ENCODE data around the gene AOPEP.

Gene AOPEP

DNA sequence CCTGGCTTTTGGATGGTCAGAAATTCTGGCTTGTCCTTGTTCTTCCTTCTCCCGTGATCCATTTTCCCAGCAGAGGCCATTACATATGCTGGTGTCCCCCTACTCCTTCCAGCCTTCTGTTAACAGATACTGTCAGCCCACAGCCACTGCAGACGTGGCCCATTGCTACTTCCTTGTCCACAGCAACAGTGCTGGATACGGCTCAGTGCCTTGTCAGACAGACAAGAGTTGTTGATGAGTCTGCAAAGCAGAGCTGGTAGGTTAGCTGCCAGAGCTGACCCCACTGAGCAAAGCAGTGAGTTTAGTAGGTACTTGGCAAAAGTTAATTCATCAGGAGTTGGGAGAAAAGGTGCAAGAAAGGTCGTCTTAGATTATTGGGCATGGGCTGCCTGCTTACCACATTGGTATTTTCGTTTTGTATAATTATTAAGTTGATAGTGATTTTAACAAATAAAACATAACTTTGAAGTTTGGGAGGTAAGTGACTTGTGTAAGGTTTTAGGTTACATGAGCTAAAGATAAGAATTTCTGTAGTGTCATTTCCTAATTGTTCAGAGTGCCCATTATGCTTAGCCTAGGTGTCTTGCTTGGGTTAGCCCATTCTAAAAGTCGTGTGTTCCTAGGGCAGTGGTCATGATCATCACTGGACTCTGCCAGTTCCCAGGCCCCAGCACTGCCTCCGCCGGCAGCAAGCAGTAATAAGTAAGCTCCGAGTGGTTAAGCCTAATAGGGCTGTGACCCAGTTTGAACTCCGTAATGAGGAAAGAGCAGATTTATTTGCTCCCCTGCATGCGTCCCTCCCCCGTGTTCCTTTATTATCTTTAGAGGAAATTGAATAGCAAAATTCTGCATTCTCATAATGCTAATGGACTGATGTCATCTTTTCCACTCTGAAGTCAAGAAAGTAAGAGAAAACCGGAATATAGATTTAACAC, 299.0 kb downstream of the AOPEP start (continued):
- TF ChIP-seq, protein P1, sequence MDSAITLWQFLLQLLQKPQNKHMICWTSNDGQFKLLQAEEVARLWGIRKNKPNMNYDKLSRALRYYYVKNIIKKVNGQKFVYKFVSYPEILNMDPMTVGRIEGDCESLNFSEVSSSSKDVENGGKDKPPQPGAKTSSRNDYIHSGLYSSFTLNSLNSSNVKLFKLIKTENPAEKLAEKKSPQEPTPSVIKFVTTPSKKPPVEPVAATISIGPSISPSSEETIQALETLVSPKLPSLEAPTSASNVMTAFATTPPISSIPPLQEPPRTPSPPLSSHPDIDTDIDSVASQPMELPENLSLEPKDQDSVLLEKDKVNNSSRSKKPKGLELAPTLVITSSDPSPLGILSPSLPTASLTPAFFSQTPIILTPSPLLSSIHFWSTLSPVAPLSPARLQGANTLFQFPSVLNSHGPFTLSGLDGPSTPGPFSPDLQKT (IDR thresholded peaks at IDR 0.05; ENCODE audit: borderline replicate concordance, low read depth, low read length): no peak
- TF ChIP-seq ZNF311 (tag by site-specific recombination; IDR thresholded peaks at IDR 0.05; ENCODE audit: borderline replicate concordance) (no peak), ZNF146 (tag by site-specific recombination; IDR thresholded peaks at IDR 0.05) (no peak), WT1 (tag by site-specific recombination; IDR thresholded peaks at IDR 0.05) (peak; percentile 81), ZFP69B (tag by site-specific recombination; IDR thresholded peaks at IDR 0.05) (no peak), ZNF221 (tag by site-specific recombination; IDR thresholded peaks at IDR 0.05; ENCODE audit: borderline replicate concordance) (no peak), ZNF10 (tag by site-specific recombination; IDR thresholded peaks at IDR 0.05) (no peak), ZNF391 (tag by site-specific recombination; IDR thresholded peaks at IDR 0.05; ENCODE audit: borderline replicate concordance, low read depth) (no peak), ZNF302 (tag by site-specific recombination; IDR thresholded peaks at IDR 0.05; ENCODE audit: low read depth) (no peak), ZNF544 (tag by site-specific recombination; IDR thresholded peaks at IDR 0.05) (no peak), IKZF3 (tag by site-specific recombination; IDR thresholded peaks at IDR 0.05) (0 out of 2 replicates have a peak, but pooled peaks have one; percentile 23), ZNF473 (tag by site-specific recombination; IDR thresholded peaks at IDR 0.05) (no peak), ZNF140 (tag by site-specific recombination; IDR thresholded peaks at IDR 0.05) (no peak), ZNF707 (tag by site-specific recombination; IDR thresholded peaks at IDR 0.05) (no peak), ZNF571 (tag by site-specific recombination; IDR thresholded peaks at IDR 0.05) (no peak), ZNF514 (tag by site-specific recombination; IDR thresholded peaks at IDR 0.05) (no peak), ZNF747 (tag by site-specific recombination; IDR thresholded peaks at IDR 0.05) (no peak), OSR2 (tag by site-specific recombination; IDR thresholded peaks at IDR 0.05) (peak; percentile 48; the same call in 1 of the 2 replicates), ZNF830 (tag by site-specific recombination; IDR thresholded peaks at IDR 0.05; ENCODE audit: low read depth) (no peak), ZNF658 (tag by site-specific recombination; IDR thresholded peaks at IDR 0.05) (no peak), ZNF621 (tag by site-specific recombination; IDR thresholded peaks at IDR 0.05) (no peak), ZNF175 (tag by site-specific recombination; IDR thresholded peaks at IDR 0.05) (no peak), ZNF16 (tag by site-specific recombination; IDR thresholded peaks at IDR 0.05; ENCODE audit: low read depth) (no peak), ZNF624 (tag by site-specific recombination; IDR thresholded peaks at IDR 0.05) (no peak)
- TF ChIP-seq, protein P2, sequence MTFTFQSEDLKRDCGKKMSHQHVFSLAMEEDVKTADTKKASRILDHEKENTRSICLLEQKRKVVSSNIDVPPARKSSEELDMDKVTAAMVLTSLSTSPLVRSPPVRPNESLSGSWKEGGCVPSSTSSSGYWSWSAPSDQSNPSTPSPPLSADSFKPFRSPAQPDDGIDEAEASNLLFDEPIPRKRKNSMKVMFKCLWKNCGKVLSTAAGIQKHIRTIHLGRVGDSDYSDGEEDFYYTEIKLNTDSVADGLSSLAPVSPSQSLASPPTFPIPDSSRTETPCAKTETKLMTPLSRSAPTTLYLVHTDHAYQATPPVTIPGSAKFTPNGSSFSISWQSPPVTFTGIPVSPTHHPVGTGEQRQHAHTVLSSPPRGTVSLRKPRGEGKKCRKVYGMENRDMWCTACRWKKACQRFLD (tag by site-specific recombination; IDR thresholded peaks at IDR 0.05): no peak
- TF ChIP-seq, protein P3, sequence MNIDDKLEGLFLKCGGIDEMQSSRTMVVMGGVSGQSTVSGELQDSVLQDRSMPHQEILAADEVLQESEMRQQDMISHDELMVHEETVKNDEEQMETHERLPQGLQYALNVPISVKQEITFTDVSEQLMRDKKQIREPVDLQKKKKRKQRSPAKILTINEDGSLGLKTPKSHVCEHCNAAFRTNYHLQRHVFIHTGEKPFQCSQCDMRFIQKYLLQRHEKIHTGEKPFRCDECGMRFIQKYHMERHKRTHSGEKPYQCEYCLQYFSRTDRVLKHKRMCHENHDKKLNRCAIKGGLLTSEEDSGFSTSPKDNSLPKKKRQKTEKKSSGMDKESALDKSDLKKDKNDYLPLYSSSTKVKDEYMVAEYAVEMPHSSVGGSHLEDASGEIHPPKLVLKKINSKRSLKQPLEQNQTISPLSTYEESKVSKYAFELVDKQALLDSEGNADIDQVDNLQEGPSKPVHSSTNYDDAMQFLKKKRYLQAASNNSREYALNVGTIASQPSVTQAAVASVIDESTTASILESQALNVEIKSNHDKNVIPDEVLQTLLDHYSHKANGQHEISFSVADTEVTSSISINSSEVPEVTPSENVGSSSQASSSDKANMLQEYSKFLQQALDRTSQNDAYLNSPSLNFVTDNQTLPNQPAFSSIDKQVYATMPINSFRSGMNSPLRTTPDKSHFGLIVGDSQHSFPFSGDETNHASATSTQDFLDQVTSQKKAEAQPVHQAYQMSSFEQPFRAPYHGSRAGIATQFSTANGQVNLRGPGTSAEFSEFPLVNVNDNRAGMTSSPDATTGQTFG (tag by site-specific recombination; IDR thresholded peaks at IDR 0.05; ENCODE audit: borderline replicate concordance): no peak
- TF ChIP-seq, protein P4, sequence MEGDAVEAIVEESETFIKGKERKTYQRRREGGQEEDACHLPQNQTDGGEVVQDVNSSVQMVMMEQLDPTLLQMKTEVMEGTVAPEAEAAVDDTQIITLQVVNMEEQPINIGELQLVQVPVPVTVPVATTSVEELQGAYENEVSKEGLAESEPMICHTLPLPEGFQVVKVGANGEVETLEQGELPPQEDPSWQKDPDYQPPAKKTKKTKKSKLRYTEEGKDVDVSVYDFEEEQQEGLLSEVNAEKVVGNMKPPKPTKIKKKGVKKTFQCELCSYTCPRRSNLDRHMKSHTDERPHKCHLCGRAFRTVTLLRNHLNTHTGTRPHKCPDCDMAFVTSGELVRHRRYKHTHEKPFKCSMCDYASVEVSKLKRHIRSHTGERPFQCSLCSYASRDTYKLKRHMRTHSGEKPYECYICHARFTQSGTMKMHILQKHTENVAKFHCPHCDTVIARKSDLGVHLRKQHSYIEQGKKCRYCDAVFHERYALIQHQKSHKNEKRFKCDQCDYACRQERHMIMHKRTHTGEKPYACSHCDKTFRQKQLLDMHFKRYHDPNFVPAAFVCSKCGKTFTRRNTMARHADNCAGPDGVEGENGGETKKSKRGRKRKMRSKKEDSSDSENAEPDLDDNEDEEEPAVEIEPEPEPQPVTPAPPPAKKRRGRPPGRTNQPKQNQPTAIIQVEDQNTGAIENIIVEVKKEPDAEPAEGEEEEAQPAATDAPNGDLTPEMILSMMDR (tag by site-specific recombination; IDR thresholded peaks at IDR 0.05): no peak
- TF ChIP-seq, protein P5, sequence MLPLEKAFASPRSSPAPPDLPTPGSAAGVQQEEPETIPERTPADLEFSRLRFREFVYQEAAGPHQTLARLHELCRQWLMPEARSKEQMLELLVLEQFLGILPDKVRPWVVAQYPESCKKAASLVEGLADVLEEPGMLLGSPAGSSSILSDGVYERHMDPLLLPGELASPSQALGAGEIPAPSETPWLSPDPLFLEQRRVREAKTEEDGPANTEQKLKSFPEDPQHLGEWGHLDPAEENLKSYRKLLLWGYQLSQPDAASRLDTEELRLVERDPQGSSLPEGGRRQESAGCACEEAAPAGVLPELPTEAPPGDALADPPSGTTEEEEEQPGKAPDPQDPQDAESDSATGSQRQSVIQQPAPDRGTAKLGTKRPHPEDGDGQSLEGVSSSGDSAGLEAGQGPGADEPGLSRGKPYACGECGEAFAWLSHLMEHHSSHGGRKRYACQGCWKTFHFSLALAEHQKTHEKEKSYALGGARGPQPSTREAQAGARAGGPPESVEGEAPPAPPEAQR (tag by site-specific recombination; IDR thresholded peaks at IDR 0.05): no peak
- TF ChIP-seq, protein P6, sequence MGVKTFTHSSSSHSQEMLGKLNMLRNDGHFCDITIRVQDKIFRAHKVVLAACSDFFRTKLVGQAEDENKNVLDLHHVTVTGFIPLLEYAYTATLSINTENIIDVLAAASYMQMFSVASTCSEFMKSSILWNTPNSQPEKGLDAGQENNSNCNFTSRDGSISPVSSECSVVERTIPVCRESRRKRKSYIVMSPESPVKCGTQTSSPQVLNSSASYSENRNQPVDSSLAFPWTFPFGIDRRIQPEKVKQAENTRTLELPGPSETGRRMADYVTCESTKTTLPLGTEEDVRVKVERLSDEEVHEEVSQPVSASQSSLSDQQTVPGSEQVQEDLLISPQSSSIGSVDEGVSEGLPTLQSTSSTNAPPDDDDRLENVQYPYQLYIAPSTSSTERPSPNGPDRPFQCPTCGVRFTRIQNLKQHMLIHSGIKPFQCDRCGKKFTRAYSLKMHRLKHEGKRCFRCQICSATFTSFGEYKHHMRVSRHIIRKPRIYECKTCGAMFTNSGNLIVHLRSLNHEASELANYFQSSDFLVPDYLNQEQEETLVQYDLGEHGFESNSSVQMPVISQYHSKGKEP (tag by site-specific recombination; IDR thresholded peaks at IDR 0.05): peak; percentile 98

Data from HEK293 (cell line).